ENCODE measurements around the gene SLC35C1. TPM values are rescaled to one million over a fixed set of nuclear protein-coding genes. Genes with fewer than 3 reads are reported as not detected.

Gene SLC35C1
- total and polyA plus RNA-seq, 2 donors (not counting 3 experiments of a cell fraction or from before 2014, with no cell fraction given): 8.5 to 19.8 TPM

GRCh38 chr11:45771566-45772448 lies 33.1 kb upstream of the SLC35C1 start:
- ChIA-PET CTCF (interaction anchor here (0.5 to 2.7 kb wide), 125 partner anchors 8 to 997 kb away, joined by 3 to 349 read pairs (median 5); partner anchors contain the start of genes CHST1, PEX16 and SLC35C1), POLR2A (no interaction called here)
- H3K4me2 ChIP-seq (ENCODE audit: insufficient read depth, low read length): peak overlapping the region; percentile 88
- H3K27me3 ChIP-seq (ENCODE audit: control insufficient read depth in 2 of 2, insufficient read depth in 2 of 2, low read length in 2 of 2): peaks cover 0 to 1% of the 10 kb centered on the region in 2 experiments
- H3K27ac ChIP-seq (ENCODE audit: insufficient read depth, low read depth, low read length): no peak overlapping the region
- peak; percentile 78 for DNase-seq (ENCODE audit: low read depth, low spot score)
- H3K4me3 ChIP-seq (replicated peaks in 1 of 3; ENCODE audit: insufficient read depth in 1 of 3, low read depth in 1 of 3, low read length in 3 of 3): peak overlapping the region; percentile 39 to 54 (median 50)
- no peaks in the 10 kb centered on the region for H3K36me3 ChIP-seq (ENCODE audit: control insufficient read depth in 2 of 2, extremely low read depth in 1 of 2, insufficient read depth in 2 of 2, low read length in 2 of 2)
- TF ChIP-seq POLR2A (IDR thresholded peaks at IDR 0.05; ENCODE audit: low read depth, low read length) (no peak), CTCF (IDR thresholded peaks at IDR 0.05; ENCODE audit: extremely low read depth in 1 of 2, insufficient read depth in 1 of 2, low read depth in 1 of 2, low read length in 2 of 2) (peak; percentile 95 to 98), EZH2 (IDR thresholded peaks at IDR 0.05; ENCODE audit: borderline replicate concordance, low read depth, low read length, severe bottlenecking) (no peak), POLR2AphosphoS5 (IDR thresholded peaks at IDR 0.05; ENCODE audit: insufficient read depth, low read depth, low read length) (peak; percentile 25)
- no peaks in the 10 kb centered on the region for H4K20me1 ChIP-seq (replicated peaks; ENCODE audit: control insufficient read depth, extremely low read depth, insufficient read depth, low read length)
- H3K9ac ChIP-seq (replicated peaks; ENCODE audit: extremely low read depth, insufficient read depth, low read length): no peak overlapping the region
- H3K9me1 ChIP-seq (replicated peaks; ENCODE audit: control insufficient read depth, extremely low read depth, insufficient read depth, low read length): no peaks in the 10 kb centered on the region
- H3K4me1 ChIP-seq (ENCODE audit: control insufficient read depth, extremely low read depth, insufficient read depth, low read length): peaks cover 5% of the 10 kb centered on the region
- intact Hi-C loops (cut with micrococcal nuclease) (loop anchor here (1.0 to 10.0 kb wide), 8 partner anchors 33 to 660 kb away; partner anchors contain the start of gene SLC35C1), dilution Hi-C loops (cut with MboI; ENCODE audit: extremely low pct_ligation_motif_present, low sequenced_read_pairs) (no loop called here)
- no peaks in the 10 kb centered on the region for H3K9me3 ChIP-seq (replicated peaks; ENCODE audit: control insufficient read depth, insufficient read depth, low read length)
- H2AFZ ChIP-seq (ENCODE audit: low read depth, low read length): peak overlapping the region; percentile 74
- FAIRE-seq: peak; percentile 75
- no TSS peak for BruUV-seq (replicated peaks)
- no peaks in the 10 kb centered on the region for H3K79me2 ChIP-seq (ENCODE audit: control insufficient read depth, insufficient read depth, low read length)
